Left ventricle myocardium inferior (tissue), 1 donor: ENCODE data around the gene EFTUD2. TPM values are rescaled to one million over a fixed set of nuclear protein-coding genes. Genes with fewer than 3 reads are reported as not detected.

Source experiments
- DNase-seq: peaks from one replicate; pipeline ENCODE4 v3.0.0-alpha.2; 2020
- H3K27ac ChIP-seq: fragments of 200-600 bp; replicated peaks from 2 replicates; pipeline ENCODE4 v1.8.0; 2021
- H3K27me3 ChIP-seq: fragments of 200-600 bp; 2 replicates; pipeline ENCODE4 v1.8.0; 2021; ENCODE audit warnings: low read depth
- H3K36me3 ChIP-seq: fragments of 200-600 bp; 2 replicates; pipeline ENCODE4 v1.8.0; 2021
- H3K4me1 ChIP-seq: fragments of 200-600 bp; 2 replicates; pipeline ENCODE4 v1.8.0; 2021
- H3K4me3 ChIP-seq: fragments of 200-600 bp; 2 replicates; pipeline ENCODE4 v1.8.0; 2021; ENCODE audit warnings: mild to moderate bottlenecking, moderate library complexity
- H3K9me3 ChIP-seq: fragments of 200-600 bp; replicated peaks from 2 replicates; pipeline ENCODE4 v1.8.0; 2021
- CTCF ChIP-seq: fragments of 200-600 bp; IDR thresholded peaks from 2 replicates; pipeline ENCODE4 v1.8.0; 2021; ENCODE audit warnings: antibody characterized with exemption, mild to moderate bottlenecking, borderline replicate concordance
- intact Hi-C: fragments of 100-400 bp; cut with micrococcal nuclease; formaldehyde crosslinking; loops from one replicate; pipeline ENCODE4 v1.11.0; 2022
- total RNA-seq: library from RNA; stranded (reverse); fragmentation: NEBNext Ultra II Directional; extraction: Animal tissue kit (Norgen Biotek cat#: 25700); gene quantifications from one replicate; pipeline ENCODE4 v1.2.1, GENCODE V29; 2021
- donor health status: DM: no; HTN: yes; CAD: no; lungs with severe emphysema.

Gene EFTUD2
- total RNA-seq, 1 donor from 2014 or later = 62.0 TPM

GRCh38 chr17:44933824-44934744 lies 34.8 kb upstream of the EFTUD2 start:
- peaks cover 10% of the 10 kb centered on the region for H3K9me3 ChIP-seq
- H3K4me3 ChIP-seq = no peak overlapping the region
- H3K4me1 ChIP-seq = peaks cover 35% of the 10 kb centered on the region
- TF ChIP-seq CTCF = no peak
- H3K27ac ChIP-seq = no peak overlapping the region
- no peaks in the 10 kb centered on the region for H3K27me3 ChIP-seq
- no peaks in the 10 kb centered on the region for H3K36me3 ChIP-seq
- DNase-seq = peak; percentile 13
- intact Hi-C loops = no loop called here

GRCh38 chr17:44932787-44933097 lies 33.5 kb upstream of the EFTUD2 start:
- Histone ChIP-seq H3K27me3 (no peaks in the 10 kb centered on the region), H3K4me3 (peak overlapping the region; percentile 6), H3K36me3 (no peaks in the 10 kb centered on the region), H3K27ac (peak overlapping the region; percentile 55), H3K4me1 (peaks cover 35% of the 10 kb centered on the region), H3K9me3 (no peaks in the 10 kb centered on the region)
- intact Hi-C loops = no loop called here
- TF ChIP-seq CTCF = no peak
- DNase-seq = peak; percentile 13

- TF ChIP-seq CTCF = no peak
- DNase-seq = peak; percentile 5
- intact Hi-C loops = no loop called here
- H3K36me3 ChIP-seq = no peaks in the 10 kb centered on the region
- no peaks in the 10 kb centered on the region for H3K27me3 ChIP-seq
- no peaks in the 10 kb centered on the region for H3K9me3 ChIP-seq
- peaks cover 37% of the 10 kb centered on the region for H3K4me1 ChIP-seq
- H3K4me3 ChIP-seq = peak overlapping the region; percentile 6
- peak overlapping the region; percentile 55 for H3K27ac ChIP-seq
These were observed 33.0 kb upstream of the EFTUD2 start for GRCh38 chr17:44932096-44932786.

GRCh38 chr17:44931376-44931775 lies 32.1 kb upstream of the EFTUD2 start:
- Histone ChIP-seq H3K27ac (peak overlapping the region; percentile 55), H3K4me3 (no peak overlapping the region), H3K9me3 (no peaks in the 10 kb centered on the region), H3K36me3 (no peaks in the 10 kb centered on the region), H3K4me1 (peaks cover 43% of the 10 kb centered on the region), H3K27me3 (no peaks in the 10 kb centered on the region)
- intact Hi-C loops = no loop called here
- no peak for TF ChIP-seq CTCF
- DNase-seq = peak; percentile 1

- intact Hi-C loops = no loop called here
- no peak for TF ChIP-seq CTCF
- Histone ChIP-seq H3K36me3 (no peaks in the 10 kb centered on the region), H3K4me3 (no peak overlapping the region), H3K27ac (peak overlapping the region; percentile 55), H3K4me1 (peaks cover 43% of the 10 kb centered on the region), H3K9me3 (no peaks in the 10 kb centered on the region), H3K27me3 (no peaks in the 10 kb centered on the region)
- no peak for DNase-seq
These were observed 31.4 kb upstream of the EFTUD2 start for GRCh38 chr17:44930667-44931066.
